NCI-H2171 (cell line): ENCODE measurements around the gene CLSTN2.
A peak's percentile ranks its signal among the peaks of the same experiment; 100 is the strongest.

ENCODE experiments used
- DNase-seq: peaks from one replicate; lab custom pipeline; 2025; lab: John Stamatoyannopoulos, UW

Gene CLSTN2

GRCh38 chr3:140007081-140007480, 72.1 kb downstream of the CLSTN2 start:
- DNase-seq, result no peak

- DNase-seq, result peak; percentile 77
Measured at GRCh38 chr3:140007911-140008869, 73.2 kb downstream of the CLSTN2 start.

- no peak for DNase-seq
Measured at GRCh38 chr3:140010391-140010790, 75.4 kb downstream of the CLSTN2 start.

- no peak for DNase-seq
Measured at GRCh38 chr3:140011086-140011485, 76.1 kb downstream of the CLSTN2 start.

- no peak for DNase-seq
Measured at GRCh38 chr3:140011611-140012277, 76.8 kb downstream of the CLSTN2 start.

- DNase-seq, result no peak
Measured at GRCh38 chr3:140013220-140013619, 78.2 kb downstream of the CLSTN2 start.

GRCh38 chr3:140014831-140015495, 80.0 kb downstream of the CLSTN2 start:
- no peak for DNase-seq

GRCh38 chr3:140015741-140016140, 80.8 kb downstream of the CLSTN2 start:
- no peak for DNase-seq

- no peak for DNase-seq
Measured at GRCh38 chr3:140018556-140018955, 83.6 kb downstream of the CLSTN2 start.

GRCh38 chr3:140019946-140020345, 85.0 kb downstream of the CLSTN2 start:
- DNase-seq, result no peak

GRCh38 chr3:140020541-140020940, 85.6 kb downstream of the CLSTN2 start:
- DNase-seq, result no peak

- no peak for DNase-seq
Measured at GRCh38 chr3:140021269-140021668, 86.3 kb downstream of the CLSTN2 start.

- no peak for DNase-seq
Measured at GRCh38 chr3:140022066-140022770, 87.2 kb downstream of the CLSTN2 start.

- peak; percentile 50 for DNase-seq
Measured at GRCh38 chr3:140023616-140024530, 88.9 kb downstream of the CLSTN2 start.

- no peak for DNase-seq
Measured at GRCh38 chr3:140031170-140031569, 96.2 kb downstream of the CLSTN2 start.

- no peak for DNase-seq
Measured at GRCh38 chr3:140034058-140034457, 99.1 kb downstream of the CLSTN2 start.

GRCh38 chr3:140035871-140036270, 100.9 kb downstream of the CLSTN2 start:
- no peak for DNase-seq

- no peak for DNase-seq
Measured at GRCh38 chr3:140050396-140050795, 115.4 kb downstream of the CLSTN2 start.

GRCh38 chr3:140051019-140051957, 116.3 kb downstream of the CLSTN2 start:
- DNase-seq, result peak; percentile 22
